Neural cell (in vitro differentiated cells): ENCODE data around the gene CLASP2.

ENCODE experiments used
- CTCF ChIP-seq: fragments of 450-650 bp; IDR thresholded peaks from 2 replicates; pipeline ENCODE4 v1.5.1; 2014; ENCODE audit warnings: antibody characterized with exemption, mild to moderate bottlenecking, moderate library complexity; ENCODE audit not compliant: poor library complexity, severe bottlenecking
- EP300 ChIP-seq: fragments of 450-650 bp; conservative IDR thresholded peaks from 2 replicates; pipeline ENCODE4 v1.6.1; 2014; ENCODE audit warnings: antibody characterized with exemption, mild to moderate bottlenecking, moderate library complexity; ENCODE audit not compliant: poor library complexity, severe bottlenecking
- EZH2 ChIP-seq: fragments of 200-600, 300-800 bp; shearing (Covaris generic), sonication (generic); IDR thresholded peaks from 2 replicates; pipeline ENCODE4 v1.6.1; 2014; ENCODE audit warnings: antibody characterized with exemption, low read length, borderline replicate concordance, mild to moderate bottlenecking; ENCODE audit not compliant: insufficient read depth, poor library complexity, severe bottlenecking
- MXI1 ChIP-seq: fragments of 450-650 bp; conservative IDR thresholded peaks from 2 replicates; pipeline ENCODE4 v1.6.1; 2014; ENCODE audit warnings: antibody characterized with exemption, mild to moderate bottlenecking; ENCODE audit not compliant: poor library complexity, severe bottlenecking
- POLR2AphosphoS5 ChIP-seq: IDR thresholded peaks from 2 replicates; pipeline ENCODE4 v1.6.1; 2012
- RAD21 ChIP-seq: fragments of 450-650 bp; conservative IDR thresholded peaks from 2 replicates; pipeline ENCODE4 v1.6.1; 2014; ENCODE audit warnings: antibody characterized with exemption, mild to moderate bottlenecking, moderate library complexity
- SMC3 ChIP-seq: fragments of 450-650 bp; conservative IDR thresholded peaks from 2 replicates; pipeline ENCODE4 v1.6.1; 2014; ENCODE audit warnings: antibody characterized with exemption, mild to moderate bottlenecking, moderate library complexity; ENCODE audit not compliant: poor library complexity
- TAF1 ChIP-seq: IDR thresholded peaks from 2 replicates; pipeline ENCODE4 v1.6.1; 2012; ENCODE audit warnings: low read depth
- TF ChIP-seq, protein P1 (sequence below): IDR thresholded peaks from 2 replicates; pipeline ENCODE4 v1.6.1; 2012; ENCODE audit warnings: borderline replicate concordance

DNA sequence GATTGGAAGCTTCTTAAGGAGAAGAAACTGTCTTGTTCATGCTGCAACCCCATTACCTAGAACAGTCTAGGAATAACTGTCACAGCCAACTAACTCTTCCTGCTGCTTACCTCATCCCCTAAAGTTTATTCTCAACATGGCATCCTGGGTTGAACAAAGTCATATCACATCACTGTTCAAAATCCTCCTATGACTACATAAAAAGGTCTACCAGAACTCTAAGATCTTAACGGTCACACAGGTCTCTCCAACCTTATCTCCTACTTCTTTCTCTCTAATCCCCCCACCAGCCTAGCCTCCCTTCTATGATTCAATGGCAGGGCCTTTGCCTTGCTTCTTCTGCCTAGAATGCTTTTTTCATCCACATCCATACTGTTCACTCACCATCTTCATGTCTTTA lies 69.3 kb downstream of the CLASP2 start:
- TF ChIP-seq CTCF = no peak
- no peak for TF ChIP-seq POLR2AphosphoS5
- TF ChIP-seq EP300 = no peak
- no peak for TF ChIP-seq RAD21
- TF ChIP-seq EZH2 = no peak
- TF ChIP-seq, protein P1, sequence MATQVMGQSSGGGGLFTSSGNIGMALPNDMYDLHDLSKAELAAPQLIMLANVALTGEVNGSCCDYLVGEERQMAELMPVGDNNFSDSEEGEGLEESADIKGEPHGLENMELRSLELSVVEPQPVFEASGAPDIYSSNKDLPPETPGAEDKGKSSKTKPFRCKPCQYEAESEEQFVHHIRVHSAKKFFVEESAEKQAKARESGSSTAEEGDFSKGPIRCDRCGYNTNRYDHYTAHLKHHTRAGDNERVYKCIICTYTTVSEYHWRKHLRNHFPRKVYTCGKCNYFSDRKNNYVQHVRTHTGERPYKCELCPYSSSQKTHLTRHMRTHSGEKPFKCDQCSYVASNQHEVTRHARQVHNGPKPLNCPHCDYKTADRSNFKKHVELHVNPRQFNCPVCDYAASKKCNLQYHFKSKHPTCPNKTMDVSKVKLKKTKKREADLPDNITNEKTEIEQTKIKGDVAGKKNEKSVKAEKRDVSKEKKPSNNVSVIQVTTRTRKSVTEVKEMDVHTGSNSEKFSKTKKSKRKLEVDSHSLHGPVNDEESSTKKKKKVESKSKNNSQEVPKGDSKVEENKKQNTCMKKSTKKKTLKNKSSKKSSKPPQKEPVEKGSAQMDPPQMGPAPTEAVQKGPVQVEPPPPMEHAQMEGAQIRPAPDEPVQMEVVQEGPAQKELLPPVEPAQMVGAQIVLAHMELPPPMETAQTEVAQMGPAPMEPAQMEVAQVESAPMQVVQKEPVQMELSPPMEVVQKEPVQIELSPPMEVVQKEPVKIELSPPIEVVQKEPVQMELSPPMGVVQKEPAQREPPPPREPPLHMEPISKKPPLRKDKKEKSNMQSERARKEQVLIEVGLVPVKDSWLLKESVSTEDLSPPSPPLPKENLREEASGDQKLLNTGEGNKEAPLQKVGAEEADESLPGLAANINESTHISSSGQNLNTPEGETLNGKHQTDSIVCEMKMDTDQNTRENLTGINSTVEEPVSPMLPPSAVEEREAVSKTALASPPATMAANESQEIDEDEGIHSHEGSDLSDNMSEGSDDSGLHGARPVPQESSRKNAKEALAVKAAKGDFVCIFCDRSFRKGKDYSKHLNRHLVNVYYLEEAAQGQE = no peak
- no peak for TF ChIP-seq MXI1
- no peak for TF ChIP-seq TAF1
- no peak for TF ChIP-seq SMC3
